Activated CD8-positive, alpha-beta T cell treated with anti-CD3 and anti-CD28 coated beads for 36 hours (primary cell): ENCODE measurements around the gene CCDC174. TPM values are rescaled to one million over a fixed set of nuclear protein-coding genes. Genes with fewer than 3 reads are reported as not detected.
A peak's percentile ranks its signal among the peaks of the same experiment; 100 is the strongest.

Source experiments
- ATAC-seq: fragments of 200-7000 bp; cut with Tn5 transposase; one replicate; pipeline ENCODE4 v1.10.0; 2021; ENCODE audit warnings: mild to moderate bottlenecking, moderate library complexity
- CTCF ChIA-PET: fragments of 350-600 bp; sonication (Branson Sonifier 250); formaldehyde crosslinking; loops from one replicate; lab custom pipeline; 2021; ENCODE audit warnings: antibody characterized with exemption; lab: Charles Lee
- POLR2A ChIA-PET: fragments of 350-600 bp; sonication (Branson Sonifier 250); formaldehyde crosslinking; loops from one replicate; lab custom pipeline; 2021; ENCODE audit warnings: antibody characterized with exemption; lab: Charles Lee
- DNase-seq: peaks from one replicate; pipeline ENCODE4 v3.0.0-alpha.2; 2020
- H3K27ac Mint-ChIP-seq: one replicate; pipeline ENCODE4 v1.8.0; 2021; ENCODE audit warnings: mild to moderate bottlenecking, mixed read lengths
- H3K27me3 Mint-ChIP-seq: one replicate; pipeline ENCODE4 v1.8.0; 2021; ENCODE audit warnings: mixed read lengths
- H3K36me3 Mint-ChIP-seq: one replicate; pipeline ENCODE4 v1.8.0; 2021; ENCODE audit warnings: low read depth, mixed read lengths
- H3K4me1 Mint-ChIP-seq: one replicate; pipeline ENCODE4 v1.8.0; 2021; ENCODE audit warnings: low read depth, mixed read lengths
- H3K4me3 Mint-ChIP-seq: one replicate; pipeline ENCODE4 v1.8.0; 2021; ENCODE audit warnings: mild to moderate bottlenecking, moderate library complexity, mixed read lengths
- H3K9me3 Mint-ChIP-seq: one replicate; pipeline ENCODE4 v1.8.0; 2021; ENCODE audit warnings: mixed read lengths
- CTCF ChIP-seq: fragments of 200-600 bp; IDR thresholded peaks from one replicate; pipeline ENCODE4 v1.8.0; 2022; ENCODE audit warnings: antibody characterized with exemption, mild to moderate bottlenecking
- intact Hi-C: fragments of 100-400 bp; cut with micrococcal nuclease; formaldehyde crosslinking; loops from one replicate; pipeline ENCODE4 v1.10.0; 2022
- total RNA-seq, 2 experiments: library from RNA; stranded (reverse); gene quantifications; one replicate each; pipeline ENCODE4 v1.2.3, GENCODE V29; 2021

The CCDC174 gene
- total RNA-seq, 2 experiments from 2014 or later, result 14.2 to 16.2 TPM

- Mint-ChIP-seq H3K27me3 (peaks cover 29% of the 10 kb centered on the region), H3K27ac (no peak overlapping the region), H3K4me1 (no peaks in the 10 kb centered on the region), H3K9me3 (no peaks in the 10 kb centered on the region), H3K36me3 (no peaks in the 10 kb centered on the region), H3K4me3 (no peak overlapping the region)
- POLR2A ChIA-PET, result no interaction called here
- CTCF ChIA-PET, result interaction anchor here (1.0 to 1.9 kb wide), 9 partner anchors 11 to 289 kb away, joined by 3 to 8 read pairs (median 3); partner anchors contain the start of gene CCDC174
- peak; percentile 86 for ATAC-seq
- intact Hi-C loops, result loop anchor here (5.0 kb wide), 1 partner anchor 288 kb away; no protein-coding TSS in a partner anchor
- TF ChIP-seq CTCF, result peak; percentile 79
- peak; percentile 71 for DNase-seq
Observed at GRCh38 chr3:14633819-14634424, 17.6 kb upstream of the CCDC174 start.

- DNase-seq (no peak), ATAC-seq (no peak)
- Mint-ChIP-seq H3K27me3 (peaks cover 31% of the 10 kb centered on the region), H3K4me3 (no peak overlapping the region), H3K9me3 (no peaks in the 10 kb centered on the region), H3K4me1 (no peaks in the 10 kb centered on the region), H3K36me3 (no peaks in the 10 kb centered on the region), H3K27ac (no peak overlapping the region)
- ChIA-PET CTCF (interaction anchor here (1.0 to 3.0 kb wide), 9 partner anchors 12 to 288 kb away, joined by 3 to 15 read pairs (median 3); no protein-coding TSS in a partner anchor), POLR2A (no interaction called here)
- TF ChIP-seq CTCF, result no peak
- intact Hi-C loops, result loop anchor here (5.0 kb wide), 1 partner anchor 287 kb away; no protein-coding TSS in a partner anchor
Observed at GRCh38 chr3:14634763-14635400, 16.7 kb upstream of the CCDC174 start.

GRCh38 chr3:14636496-14637087 is 15.0 kb upstream of the CCDC174 start:
- ChIA-PET POLR2A (no interaction called here), CTCF (interaction anchor here (1.1 to 3.0 kb wide), 4 partner anchors 11 to 285 kb away, joined by 3 to 15 read pairs (median 4); partner anchors contain the start of gene CCDC174)
- no peaks in the 10 kb centered on the region for H3K4me1 Mint-ChIP-seq

GRCh38 chr3:14640157-14640562 is 11.4 kb upstream of the CCDC174 start:
- Mint-ChIP-seq H3K4me3 (no peak overlapping the region), H3K9me3 (no peaks in the 10 kb centered on the region), H3K4me1 (no peaks in the 10 kb centered on the region), H3K27me3 (peaks cover 33% of the 10 kb centered on the region), H3K27ac (no peak overlapping the region), H3K36me3 (no peaks in the 10 kb centered on the region)
- CTCF ChIA-PET, result interaction anchor here (0.7 to 1.4 kb wide), 2 partner anchors 10 to 715 kb away, joined by 3 read pairs; no protein-coding TSS in a partner anchor
- intact Hi-C loops, result no loop called here
- DNase-seq (no peak), ATAC-seq (no peak)
- POLR2A ChIA-PET, result no interaction called here
- no peak for TF ChIP-seq CTCF

More at GRCh38 chr3:14636496-14637087, 15.0 kb upstream of the CCDC174 start:
- H3K27me3 Mint-ChIP-seq, result peaks cover 35% of the 10 kb centered on the region
- no peaks in the 10 kb centered on the region for H3K36me3 Mint-ChIP-seq
- H3K9me3 Mint-ChIP-seq, result no peaks in the 10 kb centered on the region
- no peak for ATAC-seq
- H3K4me3 Mint-ChIP-seq, result no peak overlapping the region
- no peak for TF ChIP-seq CTCF
- no peak for DNase-seq
- no peak overlapping the region for H3K27ac Mint-ChIP-seq
- intact Hi-C loops, result no loop called here
